ENCODE measurements around the gene DPEP2.

DNA sequence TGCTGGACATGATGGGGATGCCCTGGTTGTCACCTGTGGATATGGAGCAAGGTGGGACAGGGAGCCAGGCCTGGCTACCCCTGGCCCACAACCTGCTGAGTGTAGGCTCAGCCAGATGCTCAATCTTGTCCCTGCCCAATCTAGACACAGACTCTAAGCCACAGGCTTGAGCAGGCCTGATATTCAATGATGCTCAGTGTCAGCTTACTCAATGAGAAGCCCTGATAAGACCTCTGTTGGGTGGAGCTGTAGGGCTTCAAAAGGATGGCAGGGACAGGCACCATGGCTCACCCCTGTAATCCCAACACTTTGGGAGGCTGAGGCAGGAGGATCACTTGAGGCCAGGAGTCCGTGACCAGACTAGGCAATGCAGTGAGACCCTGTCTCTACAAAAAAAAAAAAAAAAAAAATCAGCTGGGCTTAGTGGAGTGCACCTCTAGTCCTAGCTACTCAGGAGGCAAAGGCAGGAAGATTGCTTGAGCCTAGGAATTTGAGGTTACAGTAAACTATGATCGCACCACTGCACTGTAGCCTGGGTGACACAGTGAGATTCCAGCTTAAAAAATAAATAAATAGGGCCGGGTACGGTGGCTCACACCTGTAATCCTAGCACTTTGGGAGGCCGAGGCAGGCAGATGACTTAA is 58.7 kb downstream of the DPEP2 start:
- no peak for TF ChIP-seq ELK1 (IDR thresholded peaks at IDR 0.05; ENCODE audit: low read depth, low read length)
- TF ChIP-seq HDGF (IDR thresholded peaks at IDR 0.05): no peak
- no peak for TF ChIP-seq PAX8 (IDR thresholded peaks at IDR 0.05)
- no peak for TF ChIP-seq JUND (IDR thresholded peaks at IDR 0.05; ENCODE audit: low read depth, low read length)
- TF ChIP-seq, protein P1, sequence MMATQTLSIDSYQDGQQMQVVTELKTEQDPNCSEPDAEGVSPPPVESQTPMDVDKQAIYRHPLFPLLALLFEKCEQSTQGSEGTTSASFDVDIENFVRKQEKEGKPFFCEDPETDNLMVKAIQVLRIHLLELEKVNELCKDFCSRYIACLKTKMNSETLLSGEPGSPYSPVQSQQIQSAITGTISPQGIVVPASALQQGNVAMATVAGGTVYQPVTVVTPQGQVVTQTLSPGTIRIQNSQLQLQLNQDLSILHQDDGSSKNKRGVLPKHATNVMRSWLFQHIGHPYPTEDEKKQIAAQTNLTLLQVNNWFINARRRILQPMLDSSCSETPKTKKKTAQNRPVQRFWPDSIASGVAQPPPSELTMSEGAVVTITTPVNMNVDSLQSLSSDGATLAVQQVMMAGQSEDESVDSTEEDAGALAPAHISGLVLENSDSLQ (IDR thresholded peaks at IDR 0.05): no peak
- TF ChIP-seq ZBTB40 (IDR thresholded peaks at IDR 0.05; ENCODE audit: borderline replicate concordance): no peak
- TF ChIP-seq FOXK2 (IDR thresholded peaks at IDR 0.05): no peak
- TF ChIP-seq TCF7 (IDR thresholded peaks at IDR 0.05; ENCODE audit: borderline replicate concordance): no peak
- TF ChIP-seq, protein P2, sequence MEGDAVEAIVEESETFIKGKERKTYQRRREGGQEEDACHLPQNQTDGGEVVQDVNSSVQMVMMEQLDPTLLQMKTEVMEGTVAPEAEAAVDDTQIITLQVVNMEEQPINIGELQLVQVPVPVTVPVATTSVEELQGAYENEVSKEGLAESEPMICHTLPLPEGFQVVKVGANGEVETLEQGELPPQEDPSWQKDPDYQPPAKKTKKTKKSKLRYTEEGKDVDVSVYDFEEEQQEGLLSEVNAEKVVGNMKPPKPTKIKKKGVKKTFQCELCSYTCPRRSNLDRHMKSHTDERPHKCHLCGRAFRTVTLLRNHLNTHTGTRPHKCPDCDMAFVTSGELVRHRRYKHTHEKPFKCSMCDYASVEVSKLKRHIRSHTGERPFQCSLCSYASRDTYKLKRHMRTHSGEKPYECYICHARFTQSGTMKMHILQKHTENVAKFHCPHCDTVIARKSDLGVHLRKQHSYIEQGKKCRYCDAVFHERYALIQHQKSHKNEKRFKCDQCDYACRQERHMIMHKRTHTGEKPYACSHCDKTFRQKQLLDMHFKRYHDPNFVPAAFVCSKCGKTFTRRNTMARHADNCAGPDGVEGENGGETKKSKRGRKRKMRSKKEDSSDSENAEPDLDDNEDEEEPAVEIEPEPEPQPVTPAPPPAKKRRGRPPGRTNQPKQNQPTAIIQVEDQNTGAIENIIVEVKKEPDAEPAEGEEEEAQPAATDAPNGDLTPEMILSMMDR (IDR thresholded peaks at IDR 0.05 in 2 of 3, conservative IDR thresholded peaks at IDR 0.05 in 1 of 3; ENCODE audit: control insufficient read depth in 2 of 3, extremely low read depth in 1 of 3, insufficient read depth in 1 of 3, low read depth in 3 of 3, low read length in 3 of 3): no peak

Measured in GM12878 (cell line).